Measurements from ENCODE around the gene ANKRD63.

Gene ANKRD63

GRCh38 chr15:40282869-40283614 is at the start of gene ANKRD63:
ANKRD63 (minus strand) TSS chr15:40283064; CDS start chr15:40282586, 478 bp downstream.
- TF ChIP-seq CTCF (IDR thresholded peaks at IDR 0.05): no peak
- DNase-seq (ENCODE audit: low spot score): no peak
- Histone ChIP-seq H3K27ac (no peak within 1 kb of the TSS), H3K4me3 (peak within 1 kb of the TSS; percentile 70)

GRCh38 chr15:40332113-40332781 is 49.4 kb upstream of the ANKRD63 start:
- DNase-seq (ENCODE audit: low spot score): no peak
- TF ChIP-seq CTCF (IDR thresholded peaks at IDR 0.05): no peak
- peak overlapping the region in 1 of 2 donors; percentile 98 for H3K27ac ChIP-seq
- H3K4me3 ChIP-seq: no peak overlapping the region

- no peak for TF ChIP-seq CTCF (IDR thresholded peaks at IDR 0.05)
- DNase-seq (ENCODE audit: low spot score): no peak
- Histone ChIP-seq H3K27ac (peak overlapping the region; percentile 95 to 98), H3K4me3 (no peak overlapping the region)
Observed at GRCh38 chr15:40331637-40332036, 48.8 kb upstream of the ANKRD63 start.

- Histone ChIP-seq H3K27ac (peak overlapping the region; percentile 95 to 98), H3K4me3 (no peak overlapping the region)
- TF ChIP-seq CTCF (IDR thresholded peaks at IDR 0.05): no peak
- no peak for DNase-seq (ENCODE audit: low spot score)
Observed at GRCh38 chr15:40331026-40331425, 48.2 kb upstream of the ANKRD63 start.

- TF ChIP-seq CTCF (IDR thresholded peaks at IDR 0.05): no peak
- Histone ChIP-seq H3K27ac (peak overlapping the region; percentile 95 to 98), H3K4me3 (peak overlapping the region; percentile 18)
- no peak for DNase-seq (ENCODE audit: low spot score)
Observed at GRCh38 chr15:40330368-40330836, 47.5 kb upstream of the ANKRD63 start.

GRCh38 chr15:40329804-40330203 is 46.9 kb upstream of the ANKRD63 start:
- TF ChIP-seq CTCF (IDR thresholded peaks at IDR 0.05): no peak
- peak overlapping the region; percentile 95 to 98 for H3K27ac ChIP-seq
- no peak for DNase-seq (ENCODE audit: low spot score)
- H3K4me3 ChIP-seq: peak overlapping the region; percentile 18

Data from coronary artery (tissue), 2 donors.